Fibroblast of peridontal ligament (primary cell): ENCODE results near the gene TFPI.
"Not testable (repeated sequence)": the region's sequence is repeated elsewhere in the genome, so short reads cannot be mapped to it uniquely, and the experiment has no call there.

Experiments
- DNase-seq: peaks from one replicate; pipeline ENCODE4 v3.0.0-alpha.2; 2010; ENCODE audit errors: extremely low read depth

The TFPI gene

GRCh38 chr2:187552828-187553681 is 1.2 kb downstream of the TFPI start:
- peak; percentile 72 for DNase-seq

GRCh38 chr2:187552381-187552780 is 1.9 kb downstream of the TFPI start:
- no peak for DNase-seq

- no peak for DNase-seq
Measured at GRCh38 chr2:187550857-187551256, 3.4 kb downstream of the TFPI start.

DNA sequence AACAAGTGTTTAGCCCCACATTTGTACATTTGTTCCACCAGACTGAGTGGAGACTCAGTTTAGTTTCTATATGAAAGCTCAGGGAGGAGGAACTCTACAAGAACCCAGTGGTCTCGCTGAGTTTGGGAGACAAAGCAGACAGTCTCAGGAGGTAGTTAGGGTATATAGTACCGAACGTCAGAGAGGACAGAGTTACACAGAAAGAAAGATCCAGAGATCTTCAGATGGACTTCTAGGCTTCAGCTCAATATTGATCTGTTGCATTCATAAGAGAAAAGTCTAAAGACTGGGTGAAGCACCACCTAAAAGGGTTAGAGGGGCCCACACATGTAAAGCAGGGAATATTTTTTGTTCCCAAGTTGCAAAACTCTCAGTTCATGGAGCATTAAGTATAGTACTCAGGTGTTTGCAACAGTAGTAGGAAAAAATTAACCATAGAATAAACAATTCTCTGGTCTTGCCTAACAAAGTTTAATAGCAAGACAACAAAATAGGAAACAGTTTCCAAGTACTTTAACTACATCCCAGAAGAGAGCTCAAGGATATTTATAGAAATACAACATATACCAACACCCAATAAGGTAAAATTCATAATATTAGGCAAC is 4.2 kb downstream of the TFPI start:
- DNase-seq, result no peak

DNA sequence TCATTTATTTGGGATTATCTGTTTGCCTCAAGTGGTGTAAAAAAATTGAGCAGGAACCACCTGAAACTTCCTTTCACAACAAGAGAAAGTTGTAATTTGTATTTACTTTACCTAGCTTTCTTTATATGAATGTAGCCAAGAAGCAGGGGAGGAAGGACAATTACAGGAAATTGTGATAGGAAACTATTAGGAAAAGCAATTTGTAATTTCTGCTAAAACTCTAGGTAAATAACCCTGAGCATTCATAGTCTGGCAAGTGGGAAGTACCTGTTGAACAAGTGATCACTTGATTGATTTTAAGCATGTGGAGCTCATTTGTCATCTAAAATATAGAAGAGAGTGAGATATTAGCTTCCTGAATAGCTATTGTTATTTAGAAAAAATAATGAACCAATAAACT is 5.0 kb downstream of the TFPI start:
- no peak for DNase-seq

DNA sequence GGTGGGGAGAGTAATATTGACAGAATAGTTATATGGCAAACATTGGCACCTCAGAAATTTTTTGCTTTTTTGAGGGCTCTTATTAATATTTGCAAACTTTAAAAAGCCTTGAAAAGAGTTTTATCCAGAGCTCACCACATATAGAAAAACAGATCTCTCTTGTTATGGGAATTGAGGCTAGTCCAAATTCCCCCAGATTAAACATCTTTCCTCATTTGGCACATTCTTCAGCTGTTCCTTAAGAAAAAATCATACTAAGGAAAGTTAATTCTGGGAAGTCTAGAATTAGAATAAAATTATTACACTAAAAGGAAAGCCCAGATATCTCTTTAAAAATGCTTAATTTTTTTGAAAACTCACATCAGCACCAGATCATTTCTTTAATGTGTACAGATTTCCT is 5.6 kb downstream of the TFPI start:
- DNase-seq, result peak; percentile 70

DNA sequence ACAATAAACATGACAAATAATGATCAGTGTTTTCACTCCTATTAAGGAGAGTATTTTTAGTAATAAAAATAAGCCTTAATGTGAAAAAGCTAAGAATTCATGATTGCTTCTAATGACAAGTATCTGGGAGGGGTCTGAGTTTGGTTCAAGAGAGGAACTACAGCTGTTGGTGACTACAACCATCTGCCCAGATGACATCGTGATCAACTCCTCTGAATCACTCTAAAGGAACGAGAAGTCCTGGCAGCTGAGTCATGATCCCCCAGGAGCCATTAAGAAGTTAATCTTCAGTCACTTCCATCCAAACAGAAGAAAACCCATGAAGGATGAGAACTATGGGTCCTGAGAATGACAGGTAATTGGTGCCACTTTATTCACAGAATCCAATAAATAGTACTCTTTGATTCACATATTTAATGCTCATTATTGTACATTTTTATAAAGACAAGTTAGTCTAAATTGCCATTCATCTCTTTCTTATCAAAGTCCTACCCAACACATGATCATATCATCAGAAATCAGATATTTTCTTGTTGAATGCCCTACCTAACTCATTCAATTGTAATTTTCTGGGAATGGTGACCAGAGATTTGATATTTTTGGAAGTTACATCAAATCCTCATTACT is 6.8 kb downstream of the TFPI start:
- peak; percentile 95 for DNase-seq

- no peak for DNase-seq
Measured at GRCh38 chr2:187546762-187547333, 7.4 kb downstream of the TFPI start.

DNA sequence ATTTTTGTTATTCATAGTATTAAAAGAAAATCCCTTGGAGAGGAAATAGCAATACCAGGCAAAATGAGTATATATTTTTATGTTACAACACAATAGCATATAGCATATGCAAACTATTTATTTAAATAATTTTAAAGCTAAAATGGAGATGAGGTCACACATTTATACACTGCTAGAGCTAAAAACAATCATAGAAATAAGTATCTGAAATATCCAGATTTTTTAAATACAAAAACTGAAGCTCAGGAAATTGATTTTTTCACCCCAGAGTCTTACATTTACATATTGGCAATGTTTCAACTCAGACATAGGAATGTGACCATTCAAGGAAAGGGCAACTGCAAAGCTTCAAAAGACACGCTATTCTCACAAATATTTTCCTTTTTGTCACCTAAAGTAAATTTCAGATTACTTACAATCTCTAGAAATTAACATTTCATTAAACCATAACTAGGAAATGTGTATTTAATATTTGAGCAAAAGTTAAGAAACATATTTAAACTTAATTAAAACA is 8.9 kb downstream of the TFPI start:
- no peak for DNase-seq

- DNase-seq, result no peak
Measured at GRCh38 chr2:187544371-187545080, 9.7 kb downstream of the TFPI start.

DNA sequence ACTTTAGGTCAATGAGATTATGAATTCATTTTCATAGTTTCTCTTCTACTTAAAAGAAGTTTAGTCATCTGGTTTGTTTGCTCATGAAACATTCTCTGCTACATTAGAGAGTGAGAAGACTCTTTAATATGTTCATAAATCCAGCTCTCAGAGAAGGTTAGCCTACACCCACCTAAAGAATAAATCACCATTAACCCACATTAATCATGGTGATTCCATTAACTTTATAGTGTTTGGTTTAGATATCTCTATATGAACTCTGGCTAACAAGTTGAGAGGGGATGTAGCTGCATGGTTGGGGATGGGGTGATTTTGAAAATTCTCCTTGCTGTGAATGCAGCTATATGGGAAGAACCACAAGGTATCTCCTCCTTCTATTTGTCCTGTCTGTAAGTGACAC is 10.7 kb downstream of the TFPI start:
- DNase-seq, result no peak

- DNase-seq, result no peak
Measured at GRCh38 chr2:187542123-187542522, 12.1 kb downstream of the TFPI start.

GRCh38 chr2:187541086-187542085 is 12.8 kb downstream of the TFPI start:
- DNase-seq, result peak; percentile 95

GRCh38 chr2:187538222-187538621 is 16.0 kb downstream of the TFPI start:
- DNase-seq, result not testable (repeated sequence)

- not testable (repeated sequence) for DNase-seq
Measured at GRCh38 chr2:187535381-187535780, 18.9 kb downstream of the TFPI start.

GRCh38 chr2:187532333-187533120 is 21.7 kb downstream of the TFPI start:
- DNase-seq, result no peak

- DNase-seq, result no peak
Measured at GRCh38 chr2:187529977-187530721, 24.1 kb downstream of the TFPI start.

DNA sequence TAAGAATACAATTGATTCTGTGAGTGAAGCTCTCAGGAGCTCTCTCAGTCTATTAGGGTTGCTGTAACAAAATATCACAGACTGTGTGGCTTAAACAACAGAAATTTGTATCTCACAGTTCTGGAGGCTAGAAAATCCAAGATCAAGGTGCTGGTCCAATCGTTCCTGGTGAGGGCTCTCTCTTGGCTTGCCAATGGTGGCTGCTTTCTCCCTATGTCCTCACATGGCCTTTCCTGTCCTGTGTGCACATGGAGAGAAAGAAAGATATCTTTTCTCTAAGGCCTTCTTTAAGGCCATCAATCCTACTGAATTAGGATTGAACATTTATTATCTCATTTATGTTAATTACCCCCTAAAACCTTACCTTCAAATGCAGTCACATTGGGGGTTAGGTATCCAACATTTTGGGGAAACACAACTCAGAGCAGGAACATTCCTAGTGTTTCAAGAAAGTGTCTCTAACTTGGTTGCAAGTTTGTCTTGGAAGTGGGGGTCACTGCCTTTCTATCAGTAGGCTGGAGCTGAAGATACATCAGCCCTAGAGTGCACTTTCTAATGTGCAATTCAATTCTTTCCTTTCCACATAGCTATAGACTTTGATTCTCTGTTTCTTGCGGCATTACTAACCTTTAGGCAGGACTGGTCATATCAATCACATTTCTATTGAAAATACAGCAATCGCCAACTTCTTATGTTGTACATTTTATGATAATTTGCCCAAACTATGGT is 24.8 kb downstream of the TFPI start:
- DNase-seq, result no peak
